GM19043 (cell line): Measurements from ENCODE around the gene PDGFD.

Experiments
- ATAC-seq: cut with Tn5 transposase; IDR thresholded peaks from one replicate; pipeline ENCODE4 v1.9.1; 2021; ENCODE audit warnings: low read depth; ENCODE audit not compliant: unreplicated experiment

Gene PDGFD

GRCh38 chr11:104005234-104005855, 158.6 kb downstream of the PDGFD start:
- ATAC-seq, result no peak

- no peak for ATAC-seq
Observed at GRCh38 chr11:104003491-104003890, 160.5 kb downstream of the PDGFD start.

- no peak for ATAC-seq
Observed at GRCh38 chr11:104001561-104002056, 162.3 kb downstream of the PDGFD start.

GRCh38 chr11:104000798-104001197, 163.1 kb downstream of the PDGFD start:
- no peak for ATAC-seq

- no peak for ATAC-seq
Observed at GRCh38 chr11:103998826-103999508, 165.0 kb downstream of the PDGFD start.

- ATAC-seq, result peak; percentile 50
Observed at GRCh38 chr11:103997082-103997481, 166.9 kb downstream of the PDGFD start.

- ATAC-seq, result no peak
Observed at GRCh38 chr11:103995896-103996295, 168.1 kb downstream of the PDGFD start.

GRCh38 chr11:103994518-103994917, 169.4 kb downstream of the PDGFD start:
- ATAC-seq, result no peak

- no peak for ATAC-seq
Observed at GRCh38 chr11:103994094-103994493, 169.9 kb downstream of the PDGFD start.

- no peak for ATAC-seq
Observed at GRCh38 chr11:103993507-103993906, 170.4 kb downstream of the PDGFD start.

GRCh38 chr11:103988595-103988969, 175.4 kb downstream of the PDGFD start:
- ATAC-seq, result no peak

GRCh38 chr11:103987629-103988594, 176.0 kb downstream of the PDGFD start:
- ATAC-seq, result no peak

GRCh38 chr11:103985041-103985440, 178.9 kb downstream of the PDGFD start:
- ATAC-seq, result no peak

- no peak for ATAC-seq
Observed at GRCh38 chr11:103980108-103980507, 183.8 kb downstream of the PDGFD start.

GRCh38 chr11:103978616-103979595, 185.0 kb downstream of the PDGFD start:
- no peak for ATAC-seq

GRCh38 chr11:103972013-103972412, 191.9 kb downstream of the PDGFD start:
- no peak for ATAC-seq

- peak; percentile 92 for ATAC-seq
Observed at GRCh38 chr11:103970701-103971249, 193.2 kb downstream of the PDGFD start.

GRCh38 chr11:103968685-103969084, 195.3 kb downstream of the PDGFD start:
- no peak for ATAC-seq

- ATAC-seq, result no peak
Observed at GRCh38 chr11:103967985-103968384, 196.0 kb downstream of the PDGFD start.

GRCh38 chr11:103964390-103964789, 199.6 kb downstream of the PDGFD start:
- no peak for ATAC-seq
